SU-DHL-6 (cell line): ENCODE data around the gene SNRNP35.

Experiments
- H2AFZ ChIP-seq: fragments of 200-600 bp; sonication (generic); 2 replicates; pipeline ENCODE4 v1.6.1; 2014; ENCODE audit warnings: low read depth, mild to moderate bottlenecking, moderate library complexity, mixed read lengths, antibody characterized with exemption, low read length; ENCODE audit not compliant: severe bottlenecking
- H3F3A ChIP-seq: fragments of 200-600 bp; shearing (Covaris generic); 2 replicates; pipeline ENCODE4 v1.6.0; 2016; ENCODE audit warnings: antibody characterized with exemption, mild to moderate bottlenecking; ENCODE audit not compliant: insufficient read depth
- H3K27ac ChIP-seq: fragments of 200-600 bp; sonication (generic); 2 replicates; pipeline ENCODE4 v1.5.1; 2016; ENCODE audit warnings: low read depth, mild to moderate bottlenecking, low read length, moderate library complexity, mixed read lengths
- H3K27me3 ChIP-seq: fragments of 200-600 bp; sonication (generic), shearing (Covaris generic); 2 replicates; pipeline ENCODE4 v1.6.0; 2014; ENCODE audit warnings: mild to moderate bottlenecking, low read length
- H3K36me3 ChIP-seq: fragments of 200-600 bp; sonication (generic); 2 replicates; pipeline ENCODE4 v1.6.1; 2014; ENCODE audit warnings: mild to moderate bottlenecking, low read length, mixed read lengths
- H3K4me2 ChIP-seq: fragments of 300-600, 200-600 bp; shearing (Covaris generic), sonication (generic); 2 replicates; pipeline ENCODE4 v1.6.0; 2014; ENCODE audit warnings: low read length, low read depth, mild to moderate bottlenecking; ENCODE audit not compliant: poor library complexity, severe bottlenecking
- H3K4me3 ChIP-seq: fragments of 200-600 bp; sonication (generic); 2 replicates; pipeline ENCODE4 v1.5.1; 2014; ENCODE audit warnings: antibody characterized with exemption, low read length, mild to moderate bottlenecking, mixed read lengths; ENCODE audit not compliant: insufficient read depth, poor library complexity, severe bottlenecking
- H3K79me2 ChIP-seq: fragments of 200-600 bp; sonication (generic); 2 replicates; pipeline ENCODE4 v1.6.1; 2014; ENCODE audit warnings: mild to moderate bottlenecking, low read length, moderate library complexity; ENCODE audit not compliant: insufficient read depth
- H3K9ac ChIP-seq: fragments of 200-600 bp; sonication (generic); 2 replicates; pipeline ENCODE4 v1.7.0; 2014; ENCODE audit warnings: mild to moderate bottlenecking, low read length
- H3K9me2 ChIP-seq: fragments of 200-600 bp; sonication (generic); replicated peaks from 2 replicates; pipeline ENCODE4 v1.6.1; 2014; ENCODE audit warnings: low read length; ENCODE audit not compliant: insufficient read depth
- H3K9me3 ChIP-seq: fragments of 200-600 bp; sonication (generic); 2 replicates; pipeline ENCODE4 v1.6.1; 2014; ENCODE audit warnings: low read length, mixed read lengths; ENCODE audit not compliant: insufficient read depth
- H4K20me1 ChIP-seq: fragments of 200-600 bp; sonication (generic); 2 replicates; pipeline ENCODE4 v1.6.1; 2014; ENCODE audit warnings: low read depth, mild to moderate bottlenecking, antibody characterized with exemption, low read length, moderate library complexity, mixed read lengths
- CTCF ChIP-seq: fragments of 200-600 bp; sonication (generic); IDR thresholded peaks from one replicate; pipeline ENCODE4 v1.5.1; 2017; ENCODE audit warnings: antibody characterized with exemption, mild to moderate bottlenecking, low read length, moderate library complexity; ENCODE audit not compliant: insufficient read depth, poor library complexity, severe bottlenecking
- EZH2phosphoT487 ChIP-seq: fragments of 200-600 bp; sonication (generic), shearing (Covaris generic); conservative IDR thresholded peaks from 2 replicates; pipeline ENCODE4 v1.6.1; 2018; ENCODE audit warnings: mild to moderate bottlenecking, antibody characterized with exemption, low read length, moderate library complexity, mixed read lengths

Gene SNRNP35

DNA sequence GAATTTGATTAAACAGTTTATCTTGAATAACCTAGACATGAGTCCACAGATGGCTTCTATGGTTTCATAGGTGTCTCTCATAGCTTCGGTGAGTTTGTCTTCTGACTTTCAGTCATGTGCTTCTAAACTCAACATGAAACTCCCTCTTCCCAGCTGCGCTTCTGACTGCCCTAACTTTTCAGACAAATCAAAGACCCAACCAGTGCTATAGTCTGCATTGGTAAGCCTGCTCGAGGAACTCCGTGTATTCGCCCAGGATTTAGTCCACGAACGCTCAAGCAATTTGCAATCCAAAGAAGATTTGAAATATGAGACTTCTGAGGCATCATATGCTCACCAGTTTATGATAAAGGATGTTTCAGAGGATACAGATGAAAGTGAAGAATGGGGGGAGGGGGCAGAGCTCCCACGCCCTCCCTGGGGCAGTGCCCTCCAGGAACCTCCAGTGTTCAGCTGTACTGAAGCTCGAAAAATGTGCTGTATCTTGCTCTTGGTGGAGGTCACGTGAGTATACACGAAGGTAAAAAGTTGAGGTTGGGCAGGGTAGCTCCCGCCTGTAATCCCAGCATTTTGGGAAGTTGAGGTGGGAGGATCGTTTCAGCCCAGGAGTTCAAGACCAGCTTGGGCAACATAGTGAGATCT, 16.3 kb upstream of the SNRNP35 start:
- no peak overlapping the region for H2AFZ ChIP-seq
- no peaks in the 10 kb centered on the region for H3K79me2 ChIP-seq
- H3K27me3 ChIP-seq: no peaks in the 10 kb centered on the region
- H3K9ac ChIP-seq: no peak overlapping the region
- no peak for TF ChIP-seq EZH2phosphoT487
- TF ChIP-seq CTCF: no peak
- H3K4me3 ChIP-seq: no peak overlapping the region
- H4K20me1 ChIP-seq: no peaks in the 10 kb centered on the region
- H3K9me2 ChIP-seq: no peaks in the 10 kb centered on the region
- no peaks in the 10 kb centered on the region for H3F3A ChIP-seq
- H3K27ac ChIP-seq: no peak overlapping the region
- no peak overlapping the region for H3K4me2 ChIP-seq
- no peaks in the 10 kb centered on the region for H3K9me3 ChIP-seq
- H3K36me3 ChIP-seq: no peaks in the 10 kb centered on the region

GRCh38 chr12:123442774-123443173, 15.2 kb upstream of the SNRNP35 start:
- H3K9ac ChIP-seq: no peak overlapping the region
- no peaks in the 10 kb centered on the region for H3K9me3 ChIP-seq
- no peak for TF ChIP-seq CTCF
- TF ChIP-seq EZH2phosphoT487: no peak
- no peaks in the 10 kb centered on the region for H3K79me2 ChIP-seq
- no peaks in the 10 kb centered on the region for H3K36me3 ChIP-seq
- no peaks in the 10 kb centered on the region for H3F3A ChIP-seq
- H2AFZ ChIP-seq: no peak overlapping the region
- H3K4me2 ChIP-seq: no peak overlapping the region
- no peak overlapping the region for H3K4me3 ChIP-seq
- no peaks in the 10 kb centered on the region for H3K9me2 ChIP-seq
- no peaks in the 10 kb centered on the region for H4K20me1 ChIP-seq
- H3K27me3 ChIP-seq: no peaks in the 10 kb centered on the region
- no peak overlapping the region for H3K27ac ChIP-seq

GRCh38 chr12:123444092-123445026, 13.6 kb upstream of the SNRNP35 start:
- H3K79me2 ChIP-seq: no peaks in the 10 kb centered on the region
- no peak overlapping the region for H3K27ac ChIP-seq

More at GRCh38 chr12:123444092-123445026, 13.6 kb upstream of the SNRNP35 start:
- H3K9me2 ChIP-seq: no peaks in the 10 kb centered on the region
- no peaks in the 10 kb centered on the region for H3K9me3 ChIP-seq
- no peak overlapping the region for H3K9ac ChIP-seq
- no peaks in the 10 kb centered on the region for H3F3A ChIP-seq
- no peak overlapping the region for H3K4me3 ChIP-seq
- H4K20me1 ChIP-seq: no peaks in the 10 kb centered on the region
- H3K36me3 ChIP-seq: no peaks in the 10 kb centered on the region
- TF ChIP-seq EZH2phosphoT487 (no peak), CTCF (no peak)
- no peak overlapping the region for H3K4me2 ChIP-seq
- H2AFZ ChIP-seq: no peak overlapping the region
- no peaks in the 10 kb centered on the region for H3K27me3 ChIP-seq
